GM12874 (cell line): Measurements from ENCODE around the gene SIK2.

ENCODE experiments used
- TF ChIP-seq, protein P1 (sequence below): IDR thresholded peaks from 2 replicates; pipeline ENCODE4 v1.5.1; 2011; ENCODE audit warnings: low read depth, mild to moderate bottlenecking, control low read depth, low read length, moderate library complexity; ENCODE audit not compliant: insufficient read depth

SIK2 gene

DNA sequence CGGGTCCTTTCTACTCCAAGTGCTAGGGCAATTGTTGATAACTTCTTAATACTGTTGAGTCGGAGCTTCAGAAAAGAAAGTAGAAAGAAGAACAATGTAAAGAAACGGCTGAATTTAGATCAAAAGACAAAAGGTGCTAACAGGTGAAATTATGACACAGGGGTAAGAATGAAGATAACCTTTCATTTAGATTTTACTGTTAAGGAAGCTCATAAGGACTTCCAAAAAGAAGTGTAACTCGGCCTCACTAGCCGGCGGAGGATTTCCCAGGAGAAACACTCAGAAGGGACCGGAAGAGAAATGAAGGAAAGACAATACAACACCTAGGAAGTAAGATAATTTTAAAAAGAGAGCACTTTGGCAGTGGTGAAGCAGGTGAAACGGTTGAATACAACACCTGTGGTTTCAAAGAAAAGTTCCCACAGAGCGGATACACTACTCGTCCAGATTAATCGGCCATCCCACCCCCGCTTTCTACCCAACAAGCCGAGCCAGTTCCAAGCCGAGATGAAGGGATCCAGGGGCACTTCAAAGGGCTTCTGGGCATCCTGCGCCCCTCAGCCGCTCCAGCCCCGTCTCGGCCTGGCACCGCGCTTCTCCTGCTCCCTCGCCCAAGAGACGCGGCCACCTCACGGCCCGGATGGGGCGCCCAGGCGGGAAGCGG lies 163.2 kb downstream of the SIK2 start:
- TF ChIP-seq, protein P1, sequence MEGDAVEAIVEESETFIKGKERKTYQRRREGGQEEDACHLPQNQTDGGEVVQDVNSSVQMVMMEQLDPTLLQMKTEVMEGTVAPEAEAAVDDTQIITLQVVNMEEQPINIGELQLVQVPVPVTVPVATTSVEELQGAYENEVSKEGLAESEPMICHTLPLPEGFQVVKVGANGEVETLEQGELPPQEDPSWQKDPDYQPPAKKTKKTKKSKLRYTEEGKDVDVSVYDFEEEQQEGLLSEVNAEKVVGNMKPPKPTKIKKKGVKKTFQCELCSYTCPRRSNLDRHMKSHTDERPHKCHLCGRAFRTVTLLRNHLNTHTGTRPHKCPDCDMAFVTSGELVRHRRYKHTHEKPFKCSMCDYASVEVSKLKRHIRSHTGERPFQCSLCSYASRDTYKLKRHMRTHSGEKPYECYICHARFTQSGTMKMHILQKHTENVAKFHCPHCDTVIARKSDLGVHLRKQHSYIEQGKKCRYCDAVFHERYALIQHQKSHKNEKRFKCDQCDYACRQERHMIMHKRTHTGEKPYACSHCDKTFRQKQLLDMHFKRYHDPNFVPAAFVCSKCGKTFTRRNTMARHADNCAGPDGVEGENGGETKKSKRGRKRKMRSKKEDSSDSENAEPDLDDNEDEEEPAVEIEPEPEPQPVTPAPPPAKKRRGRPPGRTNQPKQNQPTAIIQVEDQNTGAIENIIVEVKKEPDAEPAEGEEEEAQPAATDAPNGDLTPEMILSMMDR: no peak

DNA sequence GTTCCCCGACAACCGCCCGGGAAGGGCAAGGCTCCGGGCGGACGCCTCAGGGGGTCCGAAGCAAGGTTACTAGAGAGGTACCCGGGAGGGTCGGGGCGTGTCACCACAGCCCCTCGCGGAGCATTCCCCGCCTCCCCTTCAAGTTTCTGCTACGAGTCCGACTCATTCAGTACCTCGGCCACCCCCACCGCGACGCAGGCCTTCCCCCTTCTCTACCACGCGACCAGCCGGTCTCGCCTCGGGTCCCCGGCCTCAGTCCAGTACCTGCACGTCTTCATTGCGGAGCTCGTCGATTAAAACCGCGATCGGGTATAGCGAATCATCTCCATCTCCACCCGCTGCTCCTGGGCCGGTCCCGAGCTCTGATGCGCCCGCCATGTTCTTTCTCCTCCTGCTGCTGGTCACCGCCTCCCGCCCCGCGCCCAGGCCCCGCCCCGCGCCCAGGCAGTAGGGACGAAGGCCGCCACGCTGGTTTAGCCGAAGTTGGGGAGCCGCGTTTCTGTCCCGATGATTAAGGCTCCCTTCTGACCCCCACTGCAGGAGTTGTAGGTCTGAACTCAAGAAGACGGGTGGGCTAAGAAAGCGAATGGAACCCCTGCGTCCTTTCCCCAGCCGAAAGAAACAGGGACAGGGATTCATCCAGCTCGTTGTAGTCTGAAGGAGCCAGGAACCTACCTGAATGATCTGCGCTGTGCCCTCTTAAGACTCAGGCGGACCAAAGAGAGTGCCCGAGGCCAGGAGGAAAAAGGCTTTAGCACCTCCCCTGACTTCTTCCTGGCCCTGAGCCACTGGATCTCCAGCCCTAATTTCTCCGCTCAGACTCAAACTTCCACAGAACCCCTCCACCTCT lies 164.0 kb downstream of the SIK2 start, which contains the start of gene PPP2R1B:
PPP2R1B (minus strand) TSS at position 406 of the 850 bp plus-strand sequence; CDS start at position 378, 28 bp downstream.
- TF ChIP-seq, protein P1: no peak

DNA sequence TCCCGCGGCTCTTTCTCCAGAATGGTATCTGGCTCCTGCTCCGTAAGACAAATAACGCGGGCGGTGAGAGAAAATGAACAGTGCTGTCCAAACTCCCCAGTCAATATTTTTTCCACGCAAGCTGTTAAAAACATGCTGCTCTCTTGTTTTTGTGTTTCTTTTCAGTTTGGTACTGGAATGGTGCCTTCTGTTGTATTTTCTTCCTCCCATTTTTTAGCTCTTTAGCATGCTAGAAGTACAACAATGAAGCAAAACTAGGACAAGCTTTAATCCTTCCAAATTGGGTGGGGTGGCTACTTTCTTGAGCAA lies 164.5 kb downstream of the SIK2 start:
- TF ChIP-seq, protein P1: no peak

DNA sequence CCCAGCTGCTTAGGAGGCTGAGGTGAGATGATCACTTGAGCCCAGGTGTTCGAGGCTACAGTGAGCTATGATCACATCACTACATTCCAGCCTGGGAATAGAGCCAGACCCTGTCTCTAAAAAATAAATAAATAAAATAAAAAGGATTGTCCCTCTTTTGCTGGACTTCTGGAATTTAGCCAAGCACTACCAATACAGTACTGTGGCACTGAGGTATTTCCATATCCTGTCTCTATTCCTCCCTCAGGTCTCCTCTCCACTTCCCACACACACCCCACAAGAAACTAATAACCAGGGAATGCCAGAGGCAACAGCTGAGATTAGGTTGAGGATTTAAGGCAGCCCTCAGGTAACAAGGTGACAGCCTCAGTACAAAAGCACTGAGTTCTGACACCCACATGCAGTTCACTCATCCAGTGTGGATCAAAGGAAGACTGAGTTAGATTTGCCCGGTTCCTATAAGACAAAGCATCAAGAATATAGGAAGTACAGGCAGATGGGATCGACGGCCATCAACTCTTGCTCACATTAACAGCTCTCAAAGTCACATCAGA lies 168.4 kb downstream of the SIK2 start:
- TF ChIP-seq, protein P1: no peak

DNA sequence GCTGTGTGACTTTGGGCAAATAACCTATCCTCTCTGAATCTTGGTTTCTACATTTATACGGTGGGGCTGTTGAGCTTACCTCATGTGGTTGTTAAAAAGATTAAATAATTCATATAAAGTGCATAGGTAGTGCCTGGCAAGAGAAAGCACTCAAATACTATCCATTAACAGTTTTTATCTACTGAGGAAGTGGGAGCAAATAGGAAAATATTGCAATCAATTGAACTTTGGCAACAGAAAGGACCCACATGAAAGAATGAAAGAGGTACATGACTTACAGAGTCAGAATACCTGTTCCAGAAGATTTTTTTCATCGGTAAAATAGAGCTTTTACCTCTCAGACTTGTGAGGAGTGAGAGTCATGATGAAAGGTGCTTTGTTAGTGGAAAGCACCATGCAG lies 170.3 kb downstream of the SIK2 start:
- TF ChIP-seq, protein P1: no peak

DNA sequence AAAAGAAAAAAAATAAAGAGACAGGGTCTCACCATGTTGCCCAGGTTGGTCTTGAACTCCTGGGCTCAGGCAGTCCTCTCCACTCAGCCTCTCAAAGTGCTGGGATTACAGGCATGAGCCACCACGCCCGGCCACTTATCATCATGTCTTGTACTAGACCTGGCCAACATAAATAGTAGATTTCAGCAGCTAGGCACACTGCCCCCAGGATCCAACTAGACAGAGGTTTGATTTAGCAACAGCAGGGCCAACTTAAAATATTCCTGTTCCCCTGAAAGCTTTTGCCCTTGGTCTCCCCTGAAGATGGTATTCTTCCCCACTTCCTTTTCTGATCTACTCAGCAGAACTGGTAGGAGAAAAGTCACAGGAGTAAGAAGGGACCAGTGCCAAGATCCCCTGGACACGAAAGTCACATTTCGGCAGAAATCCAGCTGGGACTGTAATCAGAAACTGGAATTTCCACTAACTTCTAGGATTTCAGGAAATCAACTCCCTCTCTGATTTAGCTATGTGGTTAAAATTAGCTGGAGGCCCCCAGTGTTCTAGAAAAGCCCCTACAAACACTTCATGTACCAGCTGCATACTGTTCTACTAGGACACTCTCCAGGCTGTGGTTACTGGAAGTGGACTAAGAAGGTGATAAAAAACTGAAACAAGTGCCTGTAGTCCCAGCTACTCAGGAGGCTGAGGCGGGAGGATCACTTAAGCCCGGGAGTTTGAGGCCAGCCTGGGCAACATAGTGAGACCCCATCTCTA lies 172.9 kb downstream of the SIK2 start:
- TF ChIP-seq, protein P1: no peak
